Mesothelial cell of epicardium (in vitro differentiated cells): Measurements from ENCODE around the gene METRNL. TPM values are rescaled to one million over a fixed set of nuclear protein-coding genes. Genes with fewer than 3 reads are reported as not detected.

Experiments
- DNase-seq, 2 experiments: peaks; one replicate each; pipeline ENCODE4 v3.0.0; 2021; ENCODE audit warnings: low spot score in 2 of 2; ENCODE audit not compliant: unreplicated experiment in 2 of 2
- H3K27ac Mint-ChIP-seq: 2 replicates; pipeline ENCODE4 v1.8.0; 2021; ENCODE audit warnings: mixed read lengths
- H3K27me3 Mint-ChIP-seq: 2 replicates; pipeline ENCODE4 v1.8.0; 2021; ENCODE audit warnings: low read depth, mixed read lengths
- H3K36me3 Mint-ChIP-seq: 2 replicates; pipeline ENCODE4 v1.8.0; 2021; ENCODE audit warnings: mixed read lengths
- H3K4me1 Mint-ChIP-seq: 2 replicates; pipeline ENCODE4 v1.8.0; 2021; ENCODE audit warnings: mixed read lengths
- H3K4me3 Mint-ChIP-seq: 2 replicates; pipeline ENCODE4 v1.8.0; 2021; ENCODE audit warnings: mild to moderate bottlenecking, moderate library complexity, mixed read lengths
- H3K9me3 Mint-ChIP-seq: 2 replicates; pipeline ENCODE4 v1.8.0; 2021; ENCODE audit warnings: mixed read lengths
- total RNA-seq: library from RNA; stranded (reverse); gene quantifications from 3 replicates; pipeline ENCODE4 v1.2.1, GENCODE V29; 2021
- TF ChIP-seq, protein P1 (sequence below): fragments of 200-600 bp; sonication (generic); IDR thresholded peaks from one replicate; pipeline ENCODE4 v1.5.0; 2021; ENCODE audit warnings: antibody characterized with exemption; ENCODE audit not compliant: unreplicated experiment

Gene METRNL
- total RNA-seq, 1 donor from 2014 or later: 106 TPM

DNA sequence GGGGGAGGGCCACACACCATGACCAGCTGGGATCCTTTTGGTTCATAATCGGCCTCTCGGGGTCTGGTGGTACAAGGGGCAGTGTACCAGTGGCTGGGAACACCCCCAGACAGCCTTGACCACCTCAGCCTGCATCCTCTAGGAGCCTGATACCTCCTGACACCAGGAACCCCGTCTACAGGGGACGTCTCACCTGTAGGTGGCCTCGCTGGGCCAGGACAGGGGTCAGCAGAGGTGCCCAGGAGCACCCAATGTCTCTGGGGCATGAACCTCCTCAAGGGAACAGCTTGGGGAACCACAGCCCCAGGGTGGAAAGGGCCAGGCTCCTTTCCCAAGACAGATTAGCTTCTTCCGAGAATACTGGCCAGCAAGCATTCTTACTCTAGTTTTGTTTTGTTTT lies 2.5 kb upstream of the METRNL start:
- H3K9me3 Mint-ChIP-seq: no peaks in the 10 kb centered on the region
- no peaks in the 10 kb centered on the region for H3K36me3 Mint-ChIP-seq
- peaks cover 11% of the 10 kb centered on the region for H3K4me1 Mint-ChIP-seq
- H3K27ac Mint-ChIP-seq: no peak overlapping the region
- H3K27me3 Mint-ChIP-seq: peaks cover 25% of the 10 kb centered on the region
- peak overlapping the region; percentile 15 for H3K4me3 Mint-ChIP-seq
- TF ChIP-seq, protein P1, sequence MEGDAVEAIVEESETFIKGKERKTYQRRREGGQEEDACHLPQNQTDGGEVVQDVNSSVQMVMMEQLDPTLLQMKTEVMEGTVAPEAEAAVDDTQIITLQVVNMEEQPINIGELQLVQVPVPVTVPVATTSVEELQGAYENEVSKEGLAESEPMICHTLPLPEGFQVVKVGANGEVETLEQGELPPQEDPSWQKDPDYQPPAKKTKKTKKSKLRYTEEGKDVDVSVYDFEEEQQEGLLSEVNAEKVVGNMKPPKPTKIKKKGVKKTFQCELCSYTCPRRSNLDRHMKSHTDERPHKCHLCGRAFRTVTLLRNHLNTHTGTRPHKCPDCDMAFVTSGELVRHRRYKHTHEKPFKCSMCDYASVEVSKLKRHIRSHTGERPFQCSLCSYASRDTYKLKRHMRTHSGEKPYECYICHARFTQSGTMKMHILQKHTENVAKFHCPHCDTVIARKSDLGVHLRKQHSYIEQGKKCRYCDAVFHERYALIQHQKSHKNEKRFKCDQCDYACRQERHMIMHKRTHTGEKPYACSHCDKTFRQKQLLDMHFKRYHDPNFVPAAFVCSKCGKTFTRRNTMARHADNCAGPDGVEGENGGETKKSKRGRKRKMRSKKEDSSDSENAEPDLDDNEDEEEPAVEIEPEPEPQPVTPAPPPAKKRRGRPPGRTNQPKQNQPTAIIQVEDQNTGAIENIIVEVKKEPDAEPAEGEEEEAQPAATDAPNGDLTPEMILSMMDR: no peak
- DNase-seq: no peak

DNA sequence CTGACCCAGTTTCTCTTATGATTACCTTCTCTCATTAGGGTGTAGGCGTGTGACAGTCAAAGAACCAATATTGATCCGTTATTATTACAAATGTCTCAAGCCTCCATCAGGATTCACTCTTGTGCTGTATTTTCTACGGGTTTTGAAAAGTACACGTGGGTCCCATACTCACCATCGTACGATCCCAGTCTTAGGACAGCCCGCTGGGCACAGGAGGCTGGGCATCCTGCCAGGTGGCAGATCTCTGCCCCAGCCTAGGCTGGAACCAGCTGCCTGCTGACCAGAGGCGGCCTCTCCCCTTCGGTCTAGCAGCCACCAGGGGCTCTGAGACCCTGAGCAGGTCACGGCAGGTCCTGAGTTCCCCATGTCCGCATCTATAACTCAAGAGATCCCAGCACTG lies 2.0 kb upstream of the METRNL start:
- no peak for DNase-seq
- Mint-ChIP-seq H3K4me3 (peak overlapping the region; percentile 15), H3K27me3 (peaks cover 25% of the 10 kb centered on the region), H3K9me3 (no peaks in the 10 kb centered on the region), H3K4me1 (peaks cover 13% of the 10 kb centered on the region), H3K36me3 (no peaks in the 10 kb centered on the region), H3K27ac (no peak overlapping the region)
- TF ChIP-seq, protein P1: no peak

DNA sequence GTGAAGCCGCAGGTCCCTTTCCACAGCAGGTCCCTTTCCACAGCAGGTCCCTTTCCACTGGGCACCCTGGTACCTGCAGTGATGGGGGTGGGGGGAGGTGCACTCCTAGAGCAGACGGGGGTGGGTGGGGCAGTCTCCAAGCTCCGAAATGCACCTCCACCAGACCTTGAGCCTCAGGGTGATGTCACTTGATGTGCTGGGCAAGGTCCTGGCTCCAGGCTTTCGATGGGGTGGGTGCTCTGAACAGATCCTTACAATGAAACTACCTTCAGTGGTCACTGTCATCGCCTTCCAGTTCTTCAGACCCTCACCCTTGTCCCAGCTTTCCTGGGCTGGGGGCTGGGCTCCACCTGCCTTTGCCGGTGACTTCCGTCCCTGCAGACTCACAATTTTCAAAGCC lies 1.5 kb upstream of the METRNL start:
- Mint-ChIP-seq H3K36me3 (no peaks in the 10 kb centered on the region), H3K4me3 (peak overlapping the region; percentile 53), H3K27ac (no peak overlapping the region), H3K9me3 (no peaks in the 10 kb centered on the region), H3K27me3 (peaks cover 25% of the 10 kb centered on the region), H3K4me1 (peaks cover 19% of the 10 kb centered on the region)
- no peak for DNase-seq
- TF ChIP-seq, protein P1: no peak

DNA sequence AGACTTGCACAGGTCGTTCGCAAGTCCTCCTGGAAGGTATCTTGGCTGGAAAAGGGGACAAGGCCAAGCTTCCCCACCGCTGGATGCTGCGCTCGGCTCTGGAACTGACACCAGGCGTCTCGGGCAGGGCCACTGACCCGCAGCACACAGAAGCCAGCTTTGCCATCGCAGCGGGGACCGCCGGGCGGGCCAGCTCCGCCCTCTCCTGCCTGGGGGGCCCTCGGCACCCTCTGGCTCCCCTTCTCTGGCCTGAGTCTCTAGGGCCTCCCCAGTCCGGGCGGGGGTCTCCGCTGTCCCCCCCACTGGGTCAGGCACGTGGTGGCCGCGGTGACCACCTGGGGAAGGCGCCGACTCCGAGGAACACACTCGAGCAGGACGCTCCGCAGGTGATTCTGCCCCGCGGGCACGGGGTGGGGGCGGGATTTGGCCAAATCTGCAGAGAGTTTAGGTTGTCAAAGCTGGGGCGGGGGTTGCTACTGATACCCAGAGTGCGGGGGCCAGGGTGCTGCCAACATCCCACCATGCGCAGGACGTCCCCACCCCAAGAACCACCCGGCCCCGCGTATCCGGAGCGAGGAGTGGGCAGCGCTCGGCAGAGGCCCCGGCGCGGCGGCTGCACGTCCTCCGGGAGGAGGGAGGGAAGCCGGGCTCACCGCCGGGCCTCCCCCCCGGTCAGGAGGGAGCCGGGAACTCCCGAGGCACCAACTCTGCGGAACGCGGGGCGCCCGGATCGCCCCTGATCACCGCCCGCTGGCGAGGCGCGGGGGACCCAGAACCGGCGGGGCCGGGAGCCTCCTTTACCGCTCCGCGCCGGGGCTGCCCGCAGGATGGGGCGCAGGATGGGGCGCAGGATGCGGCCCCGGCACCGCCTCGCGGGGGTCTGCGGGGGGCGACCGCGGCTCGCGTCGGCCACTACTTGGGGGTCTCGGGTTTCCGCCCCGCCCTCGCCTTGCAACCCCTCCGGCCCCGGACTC lies 744 bp upstream of the METRNL start:
- Mint-ChIP-seq H3K27ac (peak overlapping the region; percentile 34), H3K4me1 (peaks cover 26% of the 10 kb centered on the region), H3K4me3 (peak overlapping the region; percentile 60), H3K36me3 (no peaks in the 10 kb centered on the region), H3K27me3 (peaks cover 25% of the 10 kb centered on the region), H3K9me3 (no peaks in the 10 kb centered on the region)
- DNase-seq: peak in 1 of 2 experiments; percentile 67
- TF ChIP-seq, protein P1: no peak

DNA sequence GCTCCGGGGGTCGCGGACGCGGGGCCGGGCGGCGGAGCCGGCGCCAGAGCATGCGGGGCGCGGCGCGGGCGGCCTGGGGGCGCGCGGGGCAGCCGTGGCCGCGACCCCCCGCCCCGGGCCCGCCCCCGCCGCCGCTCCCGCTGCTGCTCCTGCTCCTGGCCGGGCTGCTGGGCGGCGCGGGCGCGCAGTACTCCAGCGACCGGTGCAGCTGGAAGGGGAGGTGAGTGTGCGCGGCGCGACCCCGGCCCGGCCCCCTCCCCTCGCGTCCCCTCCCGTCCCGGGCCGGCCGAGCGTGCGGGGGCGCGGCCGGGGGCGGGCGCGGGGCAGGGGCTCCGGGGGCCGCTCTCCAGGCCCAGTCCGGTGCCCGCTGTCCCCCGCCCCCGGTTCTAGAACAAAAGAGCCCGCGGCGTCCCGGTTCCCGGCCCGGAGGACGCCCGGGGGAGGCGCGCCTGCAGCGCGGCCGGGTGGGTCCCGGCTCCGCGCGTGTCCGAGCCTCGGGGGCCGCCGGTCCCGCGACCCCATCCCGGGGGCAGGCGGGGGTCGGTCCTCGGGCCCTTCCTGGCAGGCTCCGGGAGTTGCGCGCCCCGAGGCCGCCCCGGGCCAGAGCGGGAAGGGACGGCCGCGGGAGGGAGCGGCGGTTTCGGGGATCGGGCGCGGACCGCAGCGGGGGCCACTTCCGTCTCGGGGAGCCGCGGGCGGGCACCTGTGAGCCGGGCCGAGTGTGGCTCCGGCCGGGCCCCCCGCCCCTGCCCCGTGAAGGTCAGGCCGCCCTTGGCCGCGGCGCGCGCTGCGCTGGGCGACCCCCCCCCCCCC lies 563 bp downstream of the METRNL start:
- Mint-ChIP-seq H3K4me1 (peaks cover 35% of the 10 kb centered on the region), H3K27ac (no peak overlapping the region), H3K27me3 (peaks cover 25% of the 10 kb centered on the region), H3K4me3 (no peak overlapping the region), H3K36me3 (no peaks in the 10 kb centered on the region), H3K9me3 (no peaks in the 10 kb centered on the region)
- no peak for DNase-seq
- TF ChIP-seq, protein P1: no peak
